NCI-H1436 (cell line): Measurements from ENCODE around the gene CNTNAP2.
"Not testable (repeated sequence)": the region's sequence is repeated elsewhere in the genome, so short reads cannot be mapped to it uniquely, and the experiment has no call there.

Experiments used
- DNase-seq: peaks from one replicate; lab custom pipeline; 2025; lab: John Stamatoyannopoulos, UW

CNTNAP2 gene

DNA sequence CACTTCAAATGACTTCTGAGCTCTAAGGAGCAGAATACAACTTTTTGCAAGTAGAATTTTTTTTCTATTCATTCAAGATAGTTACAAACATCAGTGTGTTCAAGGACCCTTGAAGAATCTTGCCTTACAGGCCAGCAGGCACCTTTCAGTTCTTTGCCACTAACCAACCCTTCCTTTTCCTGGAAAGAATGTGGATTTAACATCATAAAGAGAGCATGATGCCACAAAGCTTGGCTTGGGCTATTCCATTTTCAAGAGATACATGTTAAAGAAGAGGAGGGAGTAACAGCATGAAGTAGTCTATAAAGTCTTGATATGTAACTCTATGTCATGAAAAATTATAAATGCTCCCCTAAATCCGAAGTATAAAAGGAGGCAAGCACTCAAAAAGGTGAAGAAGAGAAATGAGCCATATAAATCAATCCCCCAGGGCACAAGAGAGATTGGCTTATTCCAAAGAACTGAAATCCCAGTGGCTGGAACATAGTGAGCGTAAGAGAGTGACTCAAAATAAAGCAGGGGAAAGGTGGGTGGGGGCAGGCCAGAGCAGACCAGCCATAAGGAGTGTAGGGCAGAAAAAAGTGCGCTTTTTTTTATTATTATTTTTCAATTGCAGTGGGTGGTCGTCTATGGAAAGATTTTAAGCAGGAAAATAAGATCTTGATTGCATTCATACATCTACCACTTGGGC, 1448.3 kb downstream of the CNTNAP2 start:
- DNase-seq: no peak

DNA sequence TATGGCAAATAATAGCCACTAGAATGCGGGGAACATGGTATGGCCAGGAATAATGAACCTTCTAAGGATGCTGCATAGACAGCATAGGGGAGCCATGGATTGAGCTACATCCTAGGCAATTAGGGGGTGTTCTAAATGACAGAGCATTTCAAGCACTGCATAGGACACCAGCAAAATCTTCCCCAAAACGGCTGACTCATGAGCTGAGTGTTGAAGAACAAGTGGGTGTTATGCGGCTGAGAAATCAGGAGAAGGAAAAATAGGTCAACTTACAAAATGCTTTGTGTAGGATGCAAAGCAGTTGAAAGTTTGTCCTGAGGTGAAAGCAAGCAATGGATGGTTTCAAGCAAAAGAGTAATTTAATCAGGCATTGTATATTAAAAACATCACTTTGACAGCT, 1450.4 kb downstream of the CNTNAP2 start:
- no peak for DNase-seq

DNA sequence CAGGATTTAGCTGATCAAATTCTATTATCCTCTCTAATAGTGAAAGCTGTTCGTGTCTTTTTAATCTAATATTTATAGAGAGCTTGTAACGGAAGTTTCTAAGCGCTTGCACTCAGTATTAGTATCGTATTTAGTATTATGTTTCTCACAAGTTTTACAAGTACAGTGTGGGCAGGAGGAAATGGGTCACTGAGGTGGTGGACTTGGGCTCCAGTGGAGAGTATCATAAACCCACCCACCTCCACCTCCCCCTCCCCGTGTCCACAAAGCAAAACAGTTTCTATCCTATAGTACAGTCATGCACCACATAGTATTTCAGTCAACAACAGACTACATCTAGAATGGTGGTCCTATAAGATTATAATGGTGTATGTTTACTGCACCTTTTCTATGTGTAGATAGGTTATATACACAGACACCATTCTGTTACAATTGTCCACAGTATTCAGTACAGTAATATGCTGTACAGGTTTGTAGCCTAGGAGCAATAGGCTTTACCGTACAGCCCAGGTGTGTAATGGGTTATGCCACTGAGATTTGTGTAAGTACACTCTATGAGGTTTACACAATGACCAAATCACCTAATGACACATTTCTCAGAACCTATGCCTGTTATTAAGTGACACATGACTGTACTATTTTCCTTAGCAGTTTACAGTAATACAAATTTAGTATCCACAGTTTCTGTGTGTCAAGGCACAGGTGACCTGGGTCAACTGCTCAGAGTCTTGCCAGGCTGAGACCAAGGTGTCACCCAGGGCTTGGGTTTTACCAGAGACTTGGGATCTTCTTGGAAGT, 1452.7 kb downstream of the CNTNAP2 start:
- no peak for DNase-seq

DNA sequence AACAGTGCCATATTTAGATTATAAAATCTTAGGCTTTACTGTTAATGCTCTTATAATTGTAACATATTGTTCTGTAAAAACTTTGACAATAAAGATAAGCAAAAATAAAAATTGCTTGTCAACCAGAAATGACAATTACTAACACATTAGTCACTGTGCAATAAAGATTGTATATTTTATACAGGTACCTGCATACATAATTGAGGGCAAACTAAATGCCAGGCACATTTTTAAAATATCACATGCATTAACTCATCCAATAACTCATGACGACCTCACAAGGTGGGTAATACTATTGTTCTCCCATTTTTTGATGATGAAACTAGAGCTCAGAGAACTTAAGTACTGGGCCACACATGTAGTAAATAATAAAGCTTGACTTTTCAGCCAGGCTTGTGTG, 1453.8 kb downstream of the CNTNAP2 start:
- DNase-seq: no peak

DNA sequence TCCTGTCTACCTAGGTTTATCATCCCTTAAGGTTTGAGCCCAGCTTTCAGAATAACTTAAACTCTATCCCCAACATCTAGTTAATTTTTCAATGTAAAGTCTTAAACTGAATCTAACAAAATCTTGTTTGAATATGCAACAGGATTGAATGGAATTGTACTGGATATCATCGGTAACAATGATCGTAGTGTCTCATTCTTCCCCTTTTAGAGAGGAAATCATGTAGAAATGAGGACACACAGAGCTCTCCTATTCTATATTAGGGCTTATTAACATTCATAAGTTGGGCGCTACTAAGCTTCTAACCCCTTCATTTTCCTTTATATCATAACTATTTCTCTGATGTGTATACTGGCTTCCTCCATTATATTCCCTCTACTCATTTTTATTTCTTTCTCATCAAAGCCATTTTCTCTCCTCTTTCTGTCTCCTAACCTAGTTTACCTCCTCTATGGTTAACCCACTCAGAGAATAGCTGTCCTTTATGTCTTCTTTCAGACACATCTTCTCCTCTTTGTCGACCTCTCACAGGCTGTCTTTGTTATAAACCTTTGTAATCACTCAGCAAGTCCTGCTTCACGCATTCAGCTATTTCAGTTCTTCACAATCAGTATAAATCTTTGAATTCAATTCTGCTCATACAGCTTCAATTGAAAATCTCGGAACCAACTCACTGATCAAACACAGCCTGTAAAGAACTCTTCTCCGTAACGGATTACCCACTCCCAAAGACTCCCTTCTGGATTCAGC, 1455.0 kb downstream of the CNTNAP2 start:
- DNase-seq: no peak

DNA sequence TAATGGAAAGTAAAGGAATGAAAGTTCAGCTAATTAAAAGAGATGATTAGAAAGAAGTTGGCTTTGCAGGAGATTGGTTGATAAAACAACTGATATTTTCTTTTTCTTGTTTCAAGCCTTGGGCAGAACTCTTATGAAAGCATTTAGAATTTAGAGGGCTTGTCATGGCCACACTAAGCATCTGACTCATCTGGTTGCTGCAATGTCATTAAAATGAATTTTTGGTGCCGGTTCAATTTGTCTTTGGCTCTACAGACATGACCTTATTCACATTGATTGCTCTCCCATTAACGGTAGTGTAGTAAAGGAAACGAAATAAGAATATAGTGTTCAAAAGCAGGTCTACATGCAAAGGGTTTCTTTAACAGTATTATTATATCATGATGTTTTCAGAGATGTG, 1461.6 kb downstream of the CNTNAP2 start:
- no peak for DNase-seq

DNA sequence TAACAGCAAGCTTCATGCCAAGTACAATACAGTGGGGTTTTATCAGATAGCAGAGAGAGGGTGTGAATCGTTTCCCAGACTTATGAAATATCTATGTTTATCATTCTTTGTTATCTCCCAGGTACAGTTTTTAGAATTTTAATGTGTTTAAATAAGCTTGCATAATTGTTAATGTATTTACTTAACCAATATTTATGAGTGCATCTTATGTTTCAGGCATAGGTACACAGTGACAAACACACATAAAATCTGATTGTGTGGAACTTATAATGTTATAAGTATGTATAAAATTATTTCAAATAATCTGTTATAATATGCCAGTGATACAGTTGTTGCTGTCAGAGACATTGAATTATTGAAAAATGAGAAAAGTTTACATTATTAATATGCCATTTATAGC, 1462.5 kb downstream of the CNTNAP2 start:
- no peak for DNase-seq

DNA sequence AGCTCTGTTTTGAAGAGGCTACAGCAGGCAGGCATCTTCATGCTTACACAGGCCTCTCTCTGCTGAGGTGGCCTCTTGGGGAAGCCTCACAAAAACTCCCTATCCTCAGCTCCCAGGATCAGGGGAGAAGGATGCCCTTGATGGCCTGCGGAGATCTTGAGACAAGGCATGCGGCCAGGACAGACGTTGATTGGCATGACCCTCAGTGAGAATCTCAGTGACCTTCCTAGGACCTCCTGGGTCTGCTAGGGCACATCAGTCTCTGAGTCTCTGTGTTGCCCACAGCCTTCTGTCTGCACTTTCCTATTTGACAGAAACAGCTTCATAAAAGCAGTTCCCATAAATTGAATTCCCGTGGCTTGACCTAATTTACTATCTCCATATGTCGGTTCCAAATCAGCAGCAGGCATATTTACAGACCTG, 1468.2 kb downstream of the CNTNAP2 start:
- no peak for DNase-seq

DNA sequence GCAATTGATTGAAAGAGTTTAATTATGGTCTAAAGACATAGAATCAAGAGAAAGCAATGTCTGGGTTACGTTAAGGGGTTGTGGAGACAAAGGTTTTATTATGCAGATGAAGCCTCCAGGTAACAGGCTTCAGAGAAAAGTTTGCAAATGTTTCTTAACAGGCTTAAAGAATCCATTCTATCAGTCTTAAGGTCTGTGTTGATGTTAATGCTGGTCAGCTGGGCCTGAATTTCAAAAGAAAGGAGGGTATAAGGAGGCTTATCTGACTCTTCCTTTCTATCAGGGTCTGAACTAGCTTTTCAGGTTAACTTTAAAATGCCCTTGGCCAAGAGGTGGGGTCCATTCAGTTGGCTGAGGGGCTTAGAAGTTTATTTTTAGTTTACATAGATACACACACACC, 1469.5 kb downstream of the CNTNAP2 start:
- no peak for DNase-seq

DNA sequence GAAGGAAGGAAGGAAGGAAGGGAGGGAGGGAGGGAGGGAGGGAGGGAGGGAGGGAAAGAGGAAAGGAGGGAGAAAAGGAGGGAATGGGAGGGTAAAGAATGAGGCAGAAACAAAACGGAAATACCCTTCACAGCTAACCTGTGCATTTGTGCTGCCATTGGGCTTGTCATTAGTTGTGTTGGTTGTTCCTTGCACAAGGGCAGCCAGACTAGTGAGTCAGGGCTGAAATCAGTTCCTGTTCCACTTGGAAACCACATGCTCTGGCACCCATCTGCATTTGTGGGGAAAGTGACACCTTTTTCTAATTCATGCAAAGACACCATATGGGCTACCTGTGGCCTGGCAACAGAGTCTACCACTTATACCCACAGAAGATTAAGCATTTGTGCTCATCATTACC, 1469.9 kb downstream of the CNTNAP2 start:
- DNase-seq: no peak

DNA sequence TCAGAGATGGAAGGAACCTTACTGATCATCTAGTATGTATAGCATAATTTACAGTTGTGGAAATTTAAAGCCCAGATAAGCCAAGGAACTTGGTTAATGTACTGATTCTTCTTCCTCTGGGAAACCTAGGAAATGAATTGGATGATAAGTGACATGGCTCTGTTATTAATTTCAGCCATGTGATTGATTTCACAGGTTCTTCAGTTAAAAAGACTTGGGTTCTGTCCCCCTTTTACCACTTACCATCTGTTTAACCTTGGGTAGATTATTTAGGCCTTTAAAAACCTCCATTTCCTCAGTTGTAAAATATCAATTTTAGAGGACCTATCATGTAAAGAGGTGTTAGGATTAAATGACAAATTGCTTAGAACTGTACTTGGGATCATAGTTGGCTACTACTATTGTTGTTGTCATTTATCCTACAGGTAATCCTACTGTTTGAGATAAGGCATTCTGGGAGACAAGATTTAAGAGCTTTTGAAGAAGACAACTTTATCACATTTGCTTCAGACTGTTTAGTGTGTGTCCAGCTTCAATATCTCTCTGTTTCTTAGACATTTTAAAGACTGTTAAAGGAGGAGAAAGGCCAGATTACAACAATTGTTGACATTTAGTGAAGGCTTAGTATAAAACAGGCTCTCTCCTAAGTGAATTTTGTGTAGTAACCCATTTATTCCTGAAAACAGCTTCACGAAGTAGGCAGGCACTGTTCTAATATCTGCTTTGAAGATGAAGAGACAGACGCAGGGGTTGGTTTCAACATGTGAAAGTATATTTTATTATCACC, 1476.9 kb downstream of the CNTNAP2 start:
- DNase-seq: no peak

DNA sequence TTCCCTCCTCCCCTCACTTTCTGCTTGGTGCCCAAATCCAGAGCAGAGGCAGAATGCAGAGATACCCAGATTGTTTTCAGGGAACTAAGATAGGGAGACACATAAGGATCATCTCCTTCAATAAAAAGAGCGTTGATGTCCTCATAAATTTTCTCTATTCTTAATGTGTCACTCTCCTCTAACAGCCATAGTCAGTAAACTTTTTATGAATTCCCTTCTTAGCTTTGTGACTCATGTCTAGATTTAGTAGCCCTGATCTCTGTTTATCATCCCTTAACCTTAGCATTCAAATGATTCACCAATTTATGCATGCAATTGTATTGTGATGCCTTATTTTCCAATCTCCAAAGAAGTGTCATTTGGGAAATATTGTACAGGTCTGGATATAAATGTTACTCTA, 1478.4 kb downstream of the CNTNAP2 start:
- no peak for DNase-seq

DNA sequence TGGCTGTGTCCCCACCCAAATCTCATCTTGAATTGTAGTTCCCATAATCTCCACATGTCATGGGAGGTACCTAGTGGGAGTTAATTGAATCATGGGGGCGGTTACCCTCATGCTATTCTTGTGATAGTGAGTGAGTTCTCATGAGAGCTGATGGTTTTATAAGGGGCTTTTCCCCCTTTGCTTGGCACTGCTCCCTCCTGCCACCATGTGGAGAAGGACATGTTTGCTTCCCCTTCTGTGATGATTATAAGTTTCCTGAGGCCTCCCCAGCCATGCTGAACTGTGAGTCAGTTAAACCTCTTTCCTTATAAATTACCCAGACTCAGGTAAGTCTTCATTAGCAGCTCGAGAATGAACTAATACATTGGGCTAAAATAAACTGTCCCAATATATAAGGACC, 1482.1 kb downstream of the CNTNAP2 start:
- DNase-seq: not testable (repeated sequence)

DNA sequence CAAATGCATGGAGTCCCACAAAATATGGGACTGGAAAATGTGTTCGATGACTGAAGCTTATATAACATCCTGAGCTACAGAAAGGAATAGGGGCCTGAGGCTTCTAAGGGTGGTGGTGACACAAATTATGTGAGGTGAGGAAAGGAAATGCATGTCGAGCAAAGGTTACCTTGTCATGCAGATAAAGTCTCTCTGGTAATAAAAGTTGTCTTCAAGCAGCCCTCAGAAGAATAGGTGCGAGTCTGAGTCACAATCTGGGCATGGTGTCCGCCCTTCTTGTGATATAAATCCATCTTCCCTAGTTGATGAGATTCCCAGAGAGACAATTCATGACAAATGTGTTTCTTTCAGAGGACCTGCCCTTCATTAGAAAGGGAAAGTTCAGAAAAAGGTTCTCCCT, 1488.7 kb downstream of the CNTNAP2 start:
- DNase-seq: no peak

DNA sequence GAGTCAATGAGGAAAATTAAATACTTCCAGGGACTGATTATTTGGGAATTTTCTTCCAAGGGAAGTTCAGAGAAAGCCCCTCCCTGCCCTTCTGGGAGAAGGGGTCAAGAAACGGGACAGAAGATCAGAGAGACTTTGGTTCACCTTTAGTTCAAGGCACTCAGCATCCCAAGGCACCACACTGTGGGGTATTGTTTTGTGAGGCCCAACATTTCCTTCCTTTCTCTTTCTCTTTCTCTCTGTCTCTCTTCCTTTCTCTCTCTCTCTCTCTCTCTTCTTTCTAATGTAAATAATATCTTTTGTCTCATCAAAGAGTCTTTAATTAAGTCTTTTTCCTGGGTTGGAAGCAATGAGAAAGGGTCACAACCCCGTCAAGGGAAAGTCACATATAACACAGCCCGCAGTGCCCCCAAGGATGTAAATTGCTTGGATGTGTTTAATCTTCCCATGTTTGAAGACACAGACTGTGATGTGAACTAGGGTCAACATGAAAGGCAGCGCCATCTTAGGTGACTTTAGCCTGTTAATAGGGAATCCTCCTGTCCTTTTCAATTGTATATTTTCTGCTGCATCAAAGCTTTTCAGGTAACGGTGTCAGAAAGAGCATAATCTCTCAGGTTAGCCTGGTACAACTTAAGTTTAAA, 1490.7 kb downstream of the CNTNAP2 start:
- no peak for DNase-seq

DNA sequence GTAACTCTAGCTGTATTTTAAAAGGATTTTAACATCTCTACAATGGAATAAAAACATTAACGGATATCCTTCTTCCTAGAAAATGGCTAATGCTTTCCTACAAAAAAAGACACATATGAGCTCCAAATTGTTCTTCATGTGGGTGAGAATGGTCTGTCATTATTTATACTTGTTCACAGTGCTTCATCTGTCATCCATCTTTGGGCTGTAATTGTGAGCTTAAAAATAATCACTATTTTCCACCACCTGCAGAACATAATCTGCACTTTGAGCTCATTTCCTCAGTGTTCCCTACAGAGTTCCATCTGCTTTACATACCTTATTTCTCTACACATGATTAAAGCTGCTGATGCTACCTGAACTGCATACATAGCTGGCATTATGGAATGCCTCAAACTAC, 1494.8 kb downstream of the CNTNAP2 start:
- no peak for DNase-seq

DNA sequence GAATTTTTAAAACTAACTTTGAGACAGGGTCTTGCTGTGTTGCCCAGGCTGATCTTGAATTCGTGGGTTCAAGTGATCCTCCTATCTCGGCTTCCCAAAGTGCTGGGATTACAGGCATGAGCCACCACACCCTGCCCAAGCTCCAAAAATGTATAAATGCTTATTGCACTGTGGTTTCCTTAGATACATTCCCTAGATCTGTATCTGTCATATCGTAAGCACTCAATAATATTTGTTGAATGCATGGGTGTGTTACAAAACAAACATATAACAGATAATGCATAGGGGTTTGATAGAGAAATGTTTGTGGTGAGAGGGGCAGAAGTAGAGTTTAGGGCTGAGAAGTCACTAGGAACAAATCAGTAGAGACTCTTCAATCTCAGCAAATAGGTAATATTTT, 1518.7 kb downstream of the CNTNAP2 start:
- DNase-seq: no peak

DNA sequence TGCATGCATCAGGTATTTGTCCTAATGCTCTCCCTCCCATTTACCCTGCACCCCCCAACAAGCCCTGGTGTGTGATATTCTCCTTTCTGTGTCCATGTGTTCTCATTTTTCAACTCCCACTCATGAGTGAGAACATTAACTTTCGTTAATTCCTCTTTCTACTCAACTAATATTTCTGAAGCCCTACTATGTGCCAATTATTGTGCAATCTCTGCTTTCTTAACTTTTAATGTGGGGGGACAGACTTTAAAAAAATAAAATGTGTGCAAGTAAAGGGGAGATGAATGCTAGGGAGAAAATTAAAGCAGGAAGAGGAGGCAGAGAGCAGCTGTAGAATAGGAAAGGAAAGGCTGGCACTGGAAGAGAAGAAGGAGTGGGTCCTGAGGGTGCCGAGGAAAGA, 1520.0 kb downstream of the CNTNAP2 start:
- DNase-seq: no peak

DNA sequence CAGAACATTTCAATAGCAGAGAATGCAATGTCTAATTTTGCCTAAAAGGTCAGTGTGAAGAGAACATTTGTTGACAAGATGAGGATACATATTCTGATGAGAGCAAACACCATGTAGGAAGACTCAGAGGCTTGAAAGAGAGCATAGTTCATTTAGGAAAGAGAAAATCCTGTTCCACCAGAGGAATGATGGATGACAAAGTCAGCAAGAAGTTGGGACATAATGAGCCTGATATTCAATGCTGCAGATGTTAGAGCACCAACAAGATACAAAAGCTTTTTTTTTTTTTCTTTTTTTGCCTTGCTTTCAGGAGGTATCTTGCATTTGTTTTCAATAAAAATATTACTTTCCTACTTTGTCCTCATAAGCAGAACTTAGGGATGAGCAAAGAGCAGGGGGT, 1522.0 kb downstream of the CNTNAP2 start:
- no peak for DNase-seq

DNA sequence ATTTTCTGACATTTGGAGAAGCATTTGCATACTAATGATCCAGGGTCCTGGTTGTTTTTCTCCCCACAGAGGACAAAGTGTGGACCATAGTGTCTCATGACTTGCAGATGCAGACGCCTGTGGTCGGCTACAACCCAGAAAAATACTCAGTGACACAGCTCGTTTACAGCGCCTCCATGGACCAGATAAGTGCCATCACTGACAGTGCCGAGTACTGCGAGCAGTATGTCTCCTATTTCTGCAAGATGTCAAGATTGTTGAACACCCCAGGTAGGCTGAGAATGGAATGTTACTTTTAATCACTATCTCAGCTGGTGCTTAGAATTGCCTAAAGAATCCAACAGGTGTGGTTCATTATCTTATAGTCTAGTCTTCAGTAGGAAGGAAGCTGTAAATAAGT, 1522.4 kb downstream of the CNTNAP2 start:
- DNase-seq: no peak

DNA sequence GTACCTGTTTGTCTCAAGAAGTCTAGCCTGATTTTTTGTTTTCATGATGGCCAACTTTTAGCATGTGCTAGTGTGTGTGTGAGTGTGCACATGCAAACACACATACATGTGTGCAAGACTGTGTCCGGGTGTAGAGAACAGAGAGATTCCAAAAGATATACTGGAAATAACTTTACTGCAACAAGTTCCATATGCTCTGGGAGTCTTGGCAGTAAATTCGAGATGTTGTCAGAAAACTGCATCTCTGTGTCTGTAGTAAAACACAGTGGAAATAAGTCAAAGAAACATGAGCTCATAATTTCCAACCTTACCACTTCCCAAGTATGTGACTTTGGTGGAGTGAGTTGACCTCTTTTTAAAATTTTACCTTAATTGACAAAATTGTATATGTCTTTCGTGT, 1523.2 kb downstream of the CNTNAP2 start:
- no peak for DNase-seq

DNA sequence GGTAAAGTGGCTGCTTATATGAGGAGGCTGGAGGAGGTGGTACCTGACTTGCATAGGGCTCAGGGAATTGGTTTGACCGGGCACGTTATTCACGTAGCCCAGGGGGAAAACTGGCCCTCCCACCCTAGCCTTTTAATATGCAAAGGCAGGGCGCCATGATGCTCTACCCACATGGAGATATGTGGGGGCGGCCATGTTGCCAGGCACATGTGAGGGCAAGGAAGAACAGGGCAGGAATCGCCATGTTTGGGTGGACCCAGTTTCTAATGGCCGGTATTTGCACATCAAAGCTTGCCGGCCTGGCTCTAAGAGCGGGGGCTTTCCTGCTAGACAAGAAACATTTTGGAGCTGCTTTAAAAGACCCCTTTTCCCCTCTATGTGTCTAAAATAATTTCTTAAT, 1524.2 kb downstream of the CNTNAP2 start:
- no peak for DNase-seq
